Activated gamma-delta T cell treated with Interleukin-2 at 50 U/mL for 16 hours (primary cell): ENCODE data around the gene CYB561A3.

Experiments
- DNase-seq: peaks from one replicate; pipeline ENCODE4 v3.0.0-alpha.2; 2020

The CYB561A3 gene

GRCh38 chr11:61342207-61342803 is 19.4 kb downstream of the CYB561A3 start:
- no peak for DNase-seq

- DNase-seq = no peak
Observed at GRCh38 chr11:61341706-61342105, 20.0 kb downstream of the CYB561A3 start.

GRCh38 chr11:61340979-61341378 is 20.7 kb downstream of the CYB561A3 start:
- DNase-seq = no peak

- DNase-seq = no peak
Observed at GRCh38 chr11:61339490-61339878, 22.2 kb downstream of the CYB561A3 start.

- DNase-seq = no peak
Observed at GRCh38 chr11:61338783-61339489, 22.7 kb downstream of the CYB561A3 start.

GRCh38 chr11:61337706-61338470 is 23.8 kb downstream of the CYB561A3 start:
- no peak for DNase-seq

- peak; percentile 80 for DNase-seq
Observed at GRCh38 chr11:61336171-61336935, 25.3 kb downstream of the CYB561A3 start.

- DNase-seq = no peak
Observed at GRCh38 chr11:61335355-61335710, 26.3 kb downstream of the CYB561A3 start.

- DNase-seq = no peak
Observed at GRCh38 chr11:61334434-61335354, 27.0 kb downstream of the CYB561A3 start.

GRCh38 chr11:61333550-61334433 is 27.9 kb downstream of the CYB561A3 start:
- DNase-seq = no peak

GRCh38 chr11:61332797-61333549 is 28.7 kb downstream of the CYB561A3 start, which contains the start of the genes DDB1 and TKFC:
TSS of gene DDB1 (minus strand) at chr11:61333105. CDS start at chr11:61332968, 137 bp downstream.
TSS of gene TKFC (plus strand) at chr11:61333228. CDS start at chr11:61334729, 1,501 bp downstream.
- DNase-seq = peak; percentile 97

GRCh38 chr11:61332281-61332796 is 29.3 kb downstream of the CYB561A3 start:
- no peak for DNase-seq

- DNase-seq = no peak
Observed at GRCh38 chr11:61331651-61332050, 30.0 kb downstream of the CYB561A3 start.

GRCh38 chr11:61329871-61330270 is 31.8 kb downstream of the CYB561A3 start:
- no peak for DNase-seq

- no peak for DNase-seq
Observed at GRCh38 chr11:61328351-61328750, 33.3 kb downstream of the CYB561A3 start.

- DNase-seq = no peak
Observed at GRCh38 chr11:61327669-61328071, 34.0 kb downstream of the CYB561A3 start.

GRCh38 chr11:61325649-61326414 is 35.9 kb downstream of the CYB561A3 start:
- no peak for DNase-seq

- no peak for DNase-seq
Observed at GRCh38 chr11:61315260-61315659, 46.4 kb downstream of the CYB561A3 start.

- DNase-seq = no peak
Observed at GRCh38 chr11:61310749-61311148, 50.9 kb downstream of the CYB561A3 start.
